Activated T-helper 1 cell treated with Interleukin-2 at 50 U/mL for 16 hours (primary cell): ENCODE data around the gene RAB11B.
"Not testable (repeated sequence)": the region's sequence is repeated elsewhere in the genome, so short reads cannot be mapped to it uniquely, and the experiment has no call there.

Source experiments
- DNase-seq: peaks from one replicate; pipeline ENCODE4 v3.0.0-alpha.2; 2020; ENCODE audit warnings: low read depth

The RAB11B gene

DNA sequence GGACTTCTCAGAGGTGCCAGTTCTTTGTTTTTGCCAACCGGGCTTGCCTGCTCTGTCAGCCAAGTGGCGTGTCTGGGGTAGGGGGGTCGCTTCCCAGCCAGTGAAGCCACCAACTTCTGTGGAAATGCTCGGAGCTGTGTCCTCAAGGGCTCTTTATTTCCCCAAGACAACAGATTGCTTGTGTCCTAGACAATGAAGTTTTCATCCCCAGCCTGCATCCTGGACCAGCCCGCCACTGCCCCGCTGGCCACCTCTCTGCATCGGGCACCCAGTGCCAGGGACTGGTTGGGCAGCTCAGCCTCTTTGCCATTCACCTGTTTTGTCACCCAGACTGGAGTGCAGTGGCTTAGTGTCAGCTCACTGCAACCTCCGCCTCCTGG is 3.7 kb downstream of the RAB11B start:
- no peak for DNase-seq

- DNase-seq, result no peak
Measured at GRCh38 chr19:8395621-8396082, 5.5 kb downstream of the RAB11B start.

- DNase-seq, result no peak
Measured at GRCh38 chr19:8396185-8396562, 6.0 kb downstream of the RAB11B start.

GRCh38 chr19:8396563-8397203 is 6.5 kb downstream of the RAB11B start:
- peak; percentile 30 for DNase-seq

- DNase-seq, result no peak
Measured at GRCh38 chr19:8397271-8397670, 7.1 kb downstream of the RAB11B start.

GRCh38 chr19:8397746-8398310 is 7.7 kb downstream of the RAB11B start:
- no peak for DNase-seq

DNA sequence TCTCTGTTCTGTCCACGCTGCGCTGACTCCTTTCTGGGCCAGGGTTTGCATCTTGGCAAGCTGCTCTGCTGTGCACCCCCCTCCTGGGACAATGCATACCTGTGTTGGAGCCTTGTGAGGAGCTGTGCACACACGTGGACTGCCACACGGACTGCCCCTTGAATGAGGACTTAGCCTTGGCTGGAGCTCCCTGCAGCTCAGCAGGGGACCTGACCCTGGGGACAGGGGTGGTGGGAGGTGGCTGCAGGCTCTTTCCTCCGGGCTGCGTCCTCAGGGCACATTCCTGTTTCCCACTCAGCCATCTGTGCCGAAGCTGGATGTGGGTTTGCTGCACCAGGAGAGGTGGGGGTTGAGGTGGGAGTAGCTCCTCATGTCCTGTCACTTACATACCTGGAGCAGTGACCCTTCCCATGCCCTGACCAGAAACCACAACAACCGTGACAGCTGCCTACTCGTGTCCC is 8.2 kb downstream of the RAB11B start:
- DNase-seq, result no peak

- DNase-seq, result no peak
Measured at GRCh38 chr19:8399681-8400188, 9.6 kb downstream of the RAB11B start.

DNA sequence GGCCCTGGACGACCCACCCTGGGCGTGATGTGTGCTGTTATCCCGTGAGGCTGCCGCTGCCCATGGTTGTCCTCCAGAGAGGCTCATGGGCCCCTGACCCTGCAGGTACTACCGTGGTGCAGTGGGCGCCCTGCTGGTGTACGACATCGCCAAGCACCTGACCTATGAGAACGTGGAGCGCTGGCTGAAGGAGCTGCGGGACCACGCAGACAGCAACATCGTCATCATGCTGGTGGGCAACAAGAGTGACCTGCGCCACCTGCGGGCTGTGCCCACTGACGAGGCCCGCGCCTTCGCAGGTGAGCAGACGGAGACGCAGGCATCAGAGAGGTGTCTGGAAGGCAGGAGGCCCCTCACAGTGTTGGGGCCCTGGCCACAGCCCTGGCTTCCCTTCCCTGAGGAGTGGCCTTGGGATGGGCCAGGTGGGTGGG is 11.8 kb downstream of the RAB11B start:
- no peak for DNase-seq

DNA sequence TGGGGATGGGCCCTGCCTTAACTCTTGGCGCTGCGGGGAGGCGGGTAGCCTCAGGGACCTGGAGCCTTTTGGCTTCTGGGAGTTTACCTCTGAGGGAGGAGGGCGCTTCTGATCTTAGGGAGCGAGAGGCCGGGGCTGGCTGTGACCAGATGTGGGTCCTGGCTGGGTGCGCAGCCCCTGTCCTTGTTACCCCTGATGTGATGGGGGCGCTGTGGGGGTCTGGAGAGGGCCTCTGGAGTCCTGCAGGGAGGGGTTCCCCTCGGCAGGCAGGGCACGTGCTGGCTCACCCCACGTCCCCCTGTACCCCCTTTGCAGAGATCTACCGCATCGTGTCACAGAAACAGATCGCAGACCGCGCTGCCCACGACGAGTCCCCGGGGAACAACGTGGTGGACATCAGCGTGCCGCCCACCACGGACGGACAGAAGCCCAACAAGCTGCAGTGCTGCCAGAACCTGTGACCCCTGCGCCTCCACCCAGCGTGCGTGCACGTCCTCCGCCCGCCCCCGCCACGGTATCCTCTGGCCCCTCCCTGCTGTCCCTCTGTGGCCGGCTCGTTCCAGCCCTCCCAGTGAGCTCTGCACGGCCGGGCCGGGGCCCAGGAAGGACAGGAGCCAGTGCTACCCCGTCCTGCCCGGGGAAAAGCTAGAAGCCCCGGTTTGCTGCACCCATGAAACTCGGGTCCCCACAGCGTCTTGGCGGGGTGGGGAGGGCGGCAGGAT is 13.1 kb downstream of the RAB11B start:
- no peak for DNase-seq

DNA sequence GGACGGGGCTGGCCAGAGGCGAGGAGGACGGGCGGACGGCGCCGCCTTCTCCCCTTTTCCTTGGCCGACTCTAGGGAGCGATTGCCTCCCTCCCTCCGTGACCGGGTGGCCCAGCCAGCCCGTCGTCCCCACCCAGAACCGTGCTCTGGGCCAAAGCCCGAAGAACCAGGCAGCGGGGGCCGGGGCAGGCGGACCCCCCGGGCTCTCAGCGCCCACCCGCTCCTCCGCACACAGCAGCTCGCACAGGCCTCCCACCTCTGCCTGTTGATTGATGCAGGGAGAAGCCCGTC is 13.6 kb downstream of the RAB11B start:
- DNase-seq, result no peak

- no peak for DNase-seq
Measured at GRCh38 chr19:8404391-8405151, 14.4 kb downstream of the RAB11B start.

- DNase-seq, result not testable (repeated sequence)
Measured at GRCh38 chr19:8410718-8411117, 20.6 kb downstream of the RAB11B start.

GRCh38 chr19:8412783-8413628 is 22.8 kb downstream of the RAB11B start, which contains the start of gene MARCHF2:
MARCHF2 (plus strand) TSS chr19:8413305; CDS start chr19:8421841, 8,536 bp downstream.
- DNase-seq, result peak; percentile 96

GRCh38 chr19:8413629-8413995 is 23.5 kb downstream of the RAB11B start:
- no peak for DNase-seq

- no peak for DNase-seq
Measured at GRCh38 chr19:8416796-8417195, 26.6 kb downstream of the RAB11B start.

- DNase-seq, result no peak
Measured at GRCh38 chr19:8421484-8422461, 31.6 kb downstream of the RAB11B start.

- no peak for DNase-seq
Measured at GRCh38 chr19:8423817-8424223, 33.7 kb downstream of the RAB11B start.

GRCh38 chr19:8425331-8425730 is 35.2 kb downstream of the RAB11B start:
- not testable (repeated sequence) for DNase-seq

DNA sequence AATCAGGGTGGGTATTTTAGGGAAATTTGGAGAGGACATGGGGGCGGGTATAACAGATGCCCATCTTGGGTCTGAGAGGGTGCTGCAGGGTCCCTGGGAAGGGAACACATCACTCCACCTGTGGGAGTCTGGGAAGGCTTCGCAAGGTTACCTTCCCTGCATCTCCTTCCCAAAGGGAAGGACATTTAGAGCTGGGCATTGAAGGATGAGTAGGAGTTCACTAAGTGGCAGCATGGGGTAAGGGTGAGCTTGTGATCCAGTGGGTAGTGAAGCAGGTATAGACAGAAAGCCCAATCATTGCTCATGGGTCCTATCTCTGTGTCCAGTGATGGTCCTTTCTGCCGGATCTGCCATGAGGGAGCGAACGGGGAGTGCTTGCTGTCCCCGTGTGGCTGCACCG is 36.1 kb downstream of the RAB11B start:
- no peak for DNase-seq
